Vagina (tissue), 2 donors: ENCODE data around the gene EN2. TPM values are rescaled to one million over a fixed set of nuclear protein-coding genes. Genes with fewer than 3 reads are reported as not detected.

Experiments used
- DNase-seq, 2 donors: peaks; one replicate each; pipeline ENCODE4 v3.0.0-alpha.2; 2017; ENCODE audit errors: extremely low spot score in 2 of 2
- H3K27ac ChIP-seq: fragments of 200-600 bp; sonication (generic); one replicate; pipeline ENCODE4 v1.5.1; 2019
- H3K27me3 ChIP-seq: fragments of 200-600 bp; sonication (generic); one replicate; pipeline ENCODE4 v1.5.1; 2019
- H3K36me3 ChIP-seq, 2 donors: fragments of 200-600 bp; sonication (generic); one replicate each; pipeline ENCODE4 v1.5.1; 2017 to 2019
- H3K4me1 ChIP-seq: fragments of 200-600 bp; sonication (generic); one replicate; pipeline ENCODE4 v1.5.1; 2019
- H3K4me3 ChIP-seq, 2 donors: fragments of 200-600 bp; sonication (generic); 1 replicate in 1 of 2; 2 replicates in 1 of 2; pipeline ENCODE4 v1.5.1; 2016 to 2019
- H3K9me3 ChIP-seq: fragments of 200-600 bp; sonication (generic); one replicate; pipeline ENCODE4 v1.5.1; 2019
- CTCF ChIP-seq, 3 experiments: fragments of 450-650 bp in 2 of 3; fragments of 200-600 bp in 1 of 3; sonication (generic) in 1 of 3; IDR thresholded peaks; one replicate each; pipeline ENCODE4 v1.5.1; 2017 to 2019; ENCODE audit warnings: antibody characterized with exemption in 3 of 3, mild to moderate bottlenecking in 2 of 3, moderate library complexity in 2 of 3
- POLR2A ChIP-seq, 2 donors: fragments of 450-650 bp; IDR thresholded peaks; one replicate each; pipeline ENCODE4 v1.6.1; 2017; ENCODE audit warnings: antibody characterized with exemption in 2 of 2, mild to moderate bottlenecking in 2 of 2, moderate library complexity in 2 of 2
- POLR2AphosphoS5 ChIP-seq, 2 donors: sonication (generic); formaldehyde crosslinking; IDR thresholded peaks; one replicate each; pipeline ENCODE4 v1.9.0; 2017; ENCODE audit warnings: antibody characterized with exemption in 2 of 2, mild to moderate bottlenecking in 2 of 2, low read depth in 1 of 2; ENCODE audit not compliant: insufficient read depth in 1 of 2
- intact Hi-C: fragments of 100-400 bp; cut with DNase I; formaldehyde crosslinking; loops from one replicate; pipeline ENCODE4 v1.15.1; 2023
- total RNA-seq: library from RNA; depleted of rRNA; stranded (reverse); fragments of >200 nt; gene quantifications from one replicate; pipeline ENCODE4 v1.2.3, GENCODE V29; 2016

EN2 gene
- total RNA-seq, 1 donor from 2014 or later = 0.98 TPM

GRCh38 chr7:155411718-155412415 lies 46.1 kb upstream of the EN2 start:
- Histone ChIP-seq H3K4me1 (no peaks in the 10 kb centered on the region), H3K36me3 (no peaks in the 10 kb centered on the region), H3K4me3 (no peak overlapping the region), H3K27me3 (no peaks in the 10 kb centered on the region), H3K9me3 (no peaks in the 10 kb centered on the region), H3K27ac (no peak overlapping the region)
- intact Hi-C loops = no loop called here
- no peak for DNase-seq
- no peak for TF ChIP-seq POLR2A (IDR thresholded peaks at IDR 0.05)
- no peak for TF ChIP-seq POLR2AphosphoS5 (IDR thresholded peaks at IDR 0.05; ENCODE audit: insufficient read depth in 1 of 2, low read depth in 1 of 2)
- TF ChIP-seq CTCF (IDR thresholded peaks at IDR 0.05) = no peak

DNA sequence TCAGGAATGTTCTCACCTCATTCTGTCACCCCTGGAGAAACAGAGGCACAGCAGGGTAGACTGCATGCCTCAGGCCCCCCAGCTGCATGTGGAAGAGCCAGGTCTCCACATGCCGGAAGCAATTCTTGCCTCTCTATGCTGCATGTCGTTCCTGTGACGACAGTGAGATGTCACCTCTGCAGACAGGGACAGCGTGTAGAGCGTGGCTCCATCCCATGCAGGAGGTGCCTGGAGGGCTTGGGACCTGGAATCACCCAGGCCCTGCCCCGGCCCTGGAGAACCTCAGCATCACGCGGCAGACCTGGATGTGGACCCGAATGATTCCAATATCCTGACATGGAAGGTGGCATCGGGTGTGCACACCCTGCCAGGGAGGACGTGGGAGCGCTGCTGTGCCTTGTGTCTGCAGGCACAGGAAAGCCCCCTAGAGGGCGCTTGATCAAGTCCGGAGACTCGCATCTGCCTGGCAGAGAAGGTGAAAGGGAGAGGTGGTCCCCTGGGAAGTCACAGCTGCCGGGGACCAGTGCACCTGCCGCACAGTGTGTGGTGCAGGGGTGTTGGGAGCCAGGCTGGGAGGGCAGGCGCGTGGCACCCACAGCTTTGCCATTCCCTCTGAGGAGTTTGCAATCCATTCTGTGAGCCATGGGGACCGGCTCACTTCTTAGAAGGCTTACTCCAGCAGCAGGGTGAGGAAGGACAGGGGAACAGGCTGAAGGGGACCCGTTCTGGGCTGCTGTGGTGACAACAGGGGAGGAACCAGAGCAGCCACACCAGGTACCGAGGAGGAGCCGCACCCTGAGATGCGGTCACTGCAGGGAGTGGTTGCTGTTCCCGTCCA lies 45.3 kb upstream of the EN2 start:
- TF ChIP-seq CTCF (IDR thresholded peaks at IDR 0.05) (no peak), POLR2AphosphoS5 (IDR thresholded peaks at IDR 0.05; ENCODE audit: insufficient read depth in 1 of 2, low read depth in 1 of 2) (no peak), POLR2A (IDR thresholded peaks at IDR 0.05) (no peak)
- Histone ChIP-seq H3K4me1 (no peaks in the 10 kb centered on the region), H3K9me3 (no peaks in the 10 kb centered on the region), H3K27ac (no peak overlapping the region), H3K36me3 (no peaks in the 10 kb centered on the region), H3K4me3 (no peak overlapping the region), H3K27me3 (no peaks in the 10 kb centered on the region)
- DNase-seq = no peak
- intact Hi-C loops = no loop called here

DNA sequence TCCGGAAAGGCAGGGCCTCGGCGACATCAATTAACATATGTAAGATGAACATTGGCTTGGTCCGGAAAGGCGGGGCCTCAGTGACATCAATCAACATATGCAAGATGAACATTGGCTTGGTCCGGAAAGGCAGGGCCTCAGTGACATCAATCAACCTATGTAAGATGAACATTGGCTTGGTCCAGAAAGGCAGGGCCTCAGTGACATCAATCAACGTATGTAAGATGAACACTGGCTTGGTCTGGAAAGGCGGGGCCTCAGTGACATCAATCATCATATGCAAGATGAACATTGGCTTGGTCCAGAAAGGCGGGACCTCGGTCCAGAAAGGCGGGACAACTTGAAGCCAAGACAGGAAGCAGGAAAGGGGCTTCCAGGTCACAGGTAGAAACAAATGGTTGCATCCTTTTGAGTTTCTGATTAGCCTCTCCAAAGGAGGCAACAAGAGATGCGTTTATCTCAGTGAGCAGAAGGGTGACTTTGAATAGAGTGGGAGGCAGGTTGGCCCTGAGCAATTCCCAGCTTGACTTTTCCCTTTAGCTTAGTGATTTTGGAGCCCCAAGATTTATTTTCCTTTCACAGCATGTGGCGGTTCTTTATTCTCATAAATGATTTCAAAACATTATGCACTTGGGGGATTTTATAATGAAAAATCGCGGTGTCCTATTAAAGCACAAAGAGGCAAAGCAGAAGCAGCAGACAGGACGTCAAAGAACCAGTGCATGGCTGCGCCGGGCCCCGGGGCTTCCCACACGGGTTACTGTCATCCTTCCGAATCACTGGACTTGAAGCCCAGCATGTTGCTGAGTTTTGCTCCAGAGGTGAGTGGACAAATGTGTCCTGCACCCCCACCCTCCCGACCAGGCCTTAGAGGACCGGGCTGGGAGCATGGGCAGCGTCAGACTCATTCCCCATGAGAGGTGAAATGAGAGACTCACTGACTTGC lies 43.1 kb upstream of the EN2 start:
- Histone ChIP-seq H3K9me3 (no peaks in the 10 kb centered on the region), H3K4me3 (no peak overlapping the region), H3K27me3 (no peaks in the 10 kb centered on the region), H3K27ac (no peak overlapping the region), H3K4me1 (no peaks in the 10 kb centered on the region), H3K36me3 (no peaks in the 10 kb centered on the region)
- TF ChIP-seq POLR2A (IDR thresholded peaks at IDR 0.05) = no peak
- TF ChIP-seq CTCF (IDR thresholded peaks at IDR 0.05) = no peak
- no peak for TF ChIP-seq POLR2AphosphoS5 (IDR thresholded peaks at IDR 0.05; ENCODE audit: insufficient read depth in 1 of 2, low read depth in 1 of 2)
- intact Hi-C loops = no loop called here
- no peak for DNase-seq

DNA sequence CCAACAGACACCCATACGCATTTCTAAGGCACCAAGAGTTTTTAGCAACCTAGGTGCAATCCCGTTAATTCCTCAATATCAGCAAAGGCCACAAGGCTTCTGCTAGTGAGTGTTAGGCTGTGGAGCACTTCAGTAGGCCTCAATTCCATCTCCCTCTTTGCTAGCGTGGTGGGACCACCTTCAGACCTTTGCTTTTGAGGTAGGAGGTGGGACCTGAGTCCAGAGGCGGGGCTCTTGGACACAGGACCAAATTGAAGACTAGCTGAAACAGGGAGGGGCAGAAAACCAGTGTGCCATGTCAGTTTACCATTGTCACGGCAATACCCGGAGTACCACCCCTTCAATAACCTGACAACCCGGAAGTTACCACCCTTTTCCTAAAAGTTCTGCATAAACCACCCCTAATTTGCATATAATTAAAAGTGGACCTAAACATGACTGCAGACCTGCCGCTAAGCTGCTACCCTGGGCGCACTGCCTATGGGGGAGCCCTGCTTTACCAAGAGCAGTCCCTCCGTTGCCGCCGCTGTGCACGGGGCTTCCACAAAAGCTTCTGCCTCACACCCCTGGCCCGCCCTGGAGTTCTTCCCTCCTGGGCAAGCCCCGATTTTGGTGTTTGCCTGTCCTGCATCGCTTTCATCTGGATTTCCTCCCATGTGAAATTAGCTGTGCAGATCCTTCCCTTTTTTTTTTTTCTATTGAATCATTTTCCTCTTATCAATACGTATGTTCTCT lies 41.1 kb upstream of the EN2 start:
- DNase-seq = no peak
- Histone ChIP-seq H3K4me3 (no peak overlapping the region), H3K27ac (no peak overlapping the region), H3K27me3 (no peaks in the 10 kb centered on the region), H3K9me3 (no peaks in the 10 kb centered on the region), H3K4me1 (no peaks in the 10 kb centered on the region), H3K36me3 (no peaks in the 10 kb centered on the region)
- intact Hi-C loops = no loop called here
- no peak for TF ChIP-seq CTCF (IDR thresholded peaks at IDR 0.05)
- TF ChIP-seq POLR2A (IDR thresholded peaks at IDR 0.05) = no peak
- TF ChIP-seq POLR2AphosphoS5 (IDR thresholded peaks at IDR 0.05; ENCODE audit: insufficient read depth in 1 of 2, low read depth in 1 of 2) = no peak
